Activated naive CD4-positive, alpha-beta T cell treated with anti-CD3 and anti-CD28 coated beads, Interleukin-2, amount 50 U/mL, for 72 hours (primary cell): ENCODE results near the gene KDM2A. TPM values are rescaled to one million over a fixed set of nuclear protein-coding genes. Genes with fewer than 3 reads are reported as not detected.

Source experiments
- ATAC-seq, 2 donors: fragments of 150-1000 bp; cut with Tn5 transposase; 2 replicates each; pipeline ENCODE4 v1.10.0; 2021; ENCODE audit warnings: mild to moderate bottlenecking in 2 of 2, moderate library complexity in 2 of 2
- DNase-seq, 2 donors: peaks; one replicate each; pipeline ENCODE4 v3.0.0; 2021 to 2022; ENCODE audit warnings: low spot score in 2 of 2
- H3K27ac Mint-ChIP-seq, 2 donors: one replicate each; pipeline ENCODE4 v1.8.0; 2022; ENCODE audit warnings: mild to moderate bottlenecking in 2 of 2, mixed read lengths in 2 of 2
- H3K36me3 Mint-ChIP-seq, 2 donors: one replicate each; pipeline ENCODE4 v1.8.0; 2022; ENCODE audit warnings: mixed read lengths in 2 of 2
- H3K9me3 Mint-ChIP-seq, 2 donors: one replicate each; pipeline ENCODE4 v1.8.0; 2022; ENCODE audit warnings: mixed read lengths in 2 of 2
- total RNA-seq, 2 donors: library from RNA; stranded (reverse); gene quantifications; one replicate each; pipeline ENCODE4 v1.2.3, GENCODE V29; 2022

KDM2A gene
- total RNA-seq, 2 donors from 2014 or later = 82.7 to 97.5 TPM

DNA sequence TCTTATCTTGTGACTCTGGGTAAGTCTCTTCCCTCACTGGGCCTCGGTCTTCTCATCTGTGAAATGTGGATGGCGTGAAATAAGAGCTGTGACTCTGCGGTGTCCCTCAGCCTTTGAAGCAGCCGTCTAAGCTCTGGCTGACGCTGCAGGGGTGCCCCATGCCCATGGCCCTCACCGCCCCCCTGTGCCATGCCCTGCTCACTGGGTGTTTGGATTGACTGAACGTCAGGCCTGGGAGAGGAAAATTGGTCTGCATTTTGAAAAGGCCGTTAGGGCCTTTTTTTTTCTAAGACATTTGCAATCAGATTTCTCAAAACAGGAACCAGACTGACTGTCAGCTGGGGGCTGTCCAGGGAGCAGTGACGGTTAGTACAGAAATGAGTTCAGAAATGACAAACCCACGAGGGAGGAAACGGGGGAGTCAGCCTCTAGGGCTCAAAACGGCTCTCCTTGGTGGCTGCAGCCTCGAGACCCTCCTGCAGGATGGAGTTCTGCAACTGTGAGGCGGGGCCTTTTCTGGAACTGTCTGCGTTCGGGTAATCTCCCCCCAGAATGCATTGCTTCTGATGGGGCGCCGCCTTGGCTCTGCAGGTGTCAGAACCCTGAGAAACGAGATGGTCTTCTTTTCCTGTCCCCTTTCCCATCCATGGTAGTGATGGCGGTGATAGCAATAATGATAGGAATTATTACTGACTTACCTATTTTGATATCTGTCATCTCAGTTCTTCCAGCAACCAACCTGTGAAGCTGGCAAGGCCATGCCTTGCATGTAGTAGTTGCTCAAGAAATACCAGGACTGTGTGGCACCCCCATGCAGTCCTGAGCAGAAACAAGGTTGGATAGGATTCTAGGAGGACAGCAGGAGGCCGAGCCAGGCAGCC is 149.3 kb downstream of the KDM2A start:
- ATAC-seq = peak; percentile 61 to 79
- peak; percentile 79 to 87 for DNase-seq

DNA sequence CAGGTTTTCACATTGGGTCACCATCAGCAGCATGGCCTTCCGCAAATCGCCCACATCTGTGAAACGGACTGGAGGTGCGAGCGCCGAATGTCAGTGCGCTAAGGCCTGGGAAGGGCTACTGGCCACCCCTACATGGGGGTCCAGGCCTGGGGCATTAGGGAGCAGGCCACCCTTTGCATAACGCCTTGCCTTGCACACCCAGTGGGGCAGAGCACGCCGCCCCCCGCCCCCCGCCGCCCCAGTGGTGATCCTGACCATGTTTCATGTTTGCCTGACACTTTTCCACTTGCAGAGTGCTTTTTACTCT is 149.9 kb downstream of the KDM2A start:
- Mint-ChIP-seq H3K9me3 (no peaks in the 10 kb centered on the region), H3K36me3 (peaks cover 48 to 67% of the 10 kb centered on the region in 2 donors), H3K27ac (peak overlapping the region; percentile 50 to 97)
- ATAC-seq = no peak
- peak in 1 of 2 donors; percentile 58 for DNase-seq

More for the DNA sequence above, 149.3 kb downstream of the KDM2A start:
- H3K27ac Mint-ChIP-seq = peak overlapping the region; percentile 95 to 97
- H3K36me3 Mint-ChIP-seq = peaks cover 48 to 67% of the 10 kb centered on the region in 2 donors
- H3K9me3 Mint-ChIP-seq = no peaks in the 10 kb centered on the region

DNA sequence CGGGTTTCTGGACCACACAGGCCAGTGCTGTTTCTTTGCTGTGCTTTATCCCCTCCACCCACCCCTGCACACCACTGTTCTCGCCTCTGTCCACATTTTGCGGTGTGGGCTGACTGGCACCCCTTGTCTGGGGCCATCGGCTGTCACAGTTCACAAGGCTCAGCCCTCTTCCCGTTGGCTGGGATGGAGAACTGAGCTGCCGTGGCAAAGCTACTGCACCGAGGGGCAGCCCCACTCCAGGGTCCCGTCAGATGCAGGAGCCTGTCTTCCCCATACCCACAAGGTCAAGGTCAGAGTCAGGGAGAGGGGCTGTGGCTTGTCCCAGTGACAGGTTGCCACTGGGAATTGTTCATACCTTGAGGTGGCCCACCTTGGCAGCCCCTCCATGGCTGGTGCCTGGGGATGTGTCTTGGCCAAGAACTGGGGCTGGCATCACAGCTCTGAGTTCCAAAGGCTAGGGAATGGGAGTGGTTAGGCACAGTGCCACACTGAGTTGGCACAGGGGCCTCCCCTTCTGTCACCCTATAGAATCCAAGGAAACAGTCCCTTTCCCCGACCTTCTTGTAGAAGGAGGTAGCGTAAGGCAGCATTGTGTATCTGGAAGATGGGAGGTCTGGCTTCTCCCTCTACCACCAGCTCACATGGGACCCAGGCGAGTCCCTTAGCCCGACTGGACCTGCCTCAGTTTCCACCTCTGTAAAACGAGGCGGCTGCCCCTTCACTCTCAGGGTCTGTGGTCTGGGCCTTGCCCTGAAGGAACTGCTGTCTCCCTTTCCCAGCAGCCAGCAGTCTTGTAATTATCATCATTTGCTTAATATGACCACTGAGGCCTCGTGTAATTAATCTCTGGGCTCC is 150.6 kb downstream of the KDM2A start:
- peak in 1 of 2 donors; percentile 83 for DNase-seq
- ATAC-seq = peak in 1 of 2 donors; percentile 25
- no peaks in the 10 kb centered on the region for H3K9me3 Mint-ChIP-seq
- H3K27ac Mint-ChIP-seq = peak overlapping the region; percentile 89 to 97
- peaks cover 48 to 71% of the 10 kb centered on the region in 2 donors for H3K36me3 Mint-ChIP-seq

DNA sequence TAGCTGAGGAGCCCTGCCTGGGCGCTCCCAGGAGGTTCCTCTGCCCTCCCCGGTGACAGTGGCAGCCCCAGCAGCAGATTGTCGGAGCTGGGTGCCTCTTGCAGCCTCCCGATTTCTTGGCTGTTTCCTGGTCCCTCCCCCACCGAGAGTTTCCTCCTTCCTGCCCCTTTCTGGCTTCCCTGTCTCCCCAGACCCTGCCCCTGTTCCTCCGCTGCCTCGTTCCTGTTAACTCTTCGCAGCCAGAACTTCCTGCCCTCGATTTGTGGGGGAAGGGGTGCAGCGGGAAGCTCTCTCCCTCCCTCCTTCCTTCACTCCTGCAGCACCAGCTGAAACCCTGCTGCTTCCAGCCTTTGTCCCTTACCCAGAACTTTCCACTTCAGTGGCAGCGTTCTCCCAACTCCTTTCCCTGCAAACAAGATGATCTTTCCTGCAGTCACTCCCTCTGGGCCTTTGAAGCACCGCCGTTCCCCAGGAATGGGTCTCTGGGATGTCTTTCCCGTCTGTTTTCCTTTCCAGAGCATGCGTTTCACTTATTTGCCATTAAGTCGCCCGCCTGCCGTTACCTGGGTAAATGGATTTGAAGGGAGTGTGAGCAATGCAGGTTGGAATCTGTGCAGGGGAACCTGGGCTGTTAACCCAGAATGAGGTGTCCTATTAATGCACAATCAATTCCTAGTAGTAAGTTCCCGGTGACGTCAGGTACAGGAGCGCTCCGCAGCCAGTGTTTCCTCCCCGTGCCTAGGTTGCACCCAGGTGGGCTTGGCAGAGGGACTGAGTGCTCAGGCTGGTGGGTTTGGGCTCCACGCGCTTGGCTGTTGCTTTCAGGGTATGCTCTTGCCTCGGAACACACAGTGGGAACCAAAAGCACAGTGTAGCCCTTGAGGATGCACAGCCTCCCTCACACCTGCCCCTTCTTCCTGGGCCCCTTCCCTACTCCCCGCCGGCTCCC is 151.5 kb downstream of the KDM2A start:
- peaks cover 48 to 69% of the 10 kb centered on the region in 2 donors for H3K36me3 Mint-ChIP-seq
- DNase-seq (no peak), ATAC-seq (no peak)
- H3K27ac Mint-ChIP-seq = peak overlapping the region; percentile 89 to 97
- H3K9me3 Mint-ChIP-seq = no peaks in the 10 kb centered on the region

- H3K9me3 Mint-ChIP-seq = no peaks in the 10 kb centered on the region
- ATAC-seq (no peak), DNase-seq (no peak)
- H3K36me3 Mint-ChIP-seq = peaks cover 48 to 65% of the 10 kb centered on the region in 2 donors
- peak overlapping the region; percentile 89 to 97 for H3K27ac Mint-ChIP-seq
These were observed 152.1 kb downstream of the KDM2A start for GRCh38 chr11:67271205-67271540.

DNA sequence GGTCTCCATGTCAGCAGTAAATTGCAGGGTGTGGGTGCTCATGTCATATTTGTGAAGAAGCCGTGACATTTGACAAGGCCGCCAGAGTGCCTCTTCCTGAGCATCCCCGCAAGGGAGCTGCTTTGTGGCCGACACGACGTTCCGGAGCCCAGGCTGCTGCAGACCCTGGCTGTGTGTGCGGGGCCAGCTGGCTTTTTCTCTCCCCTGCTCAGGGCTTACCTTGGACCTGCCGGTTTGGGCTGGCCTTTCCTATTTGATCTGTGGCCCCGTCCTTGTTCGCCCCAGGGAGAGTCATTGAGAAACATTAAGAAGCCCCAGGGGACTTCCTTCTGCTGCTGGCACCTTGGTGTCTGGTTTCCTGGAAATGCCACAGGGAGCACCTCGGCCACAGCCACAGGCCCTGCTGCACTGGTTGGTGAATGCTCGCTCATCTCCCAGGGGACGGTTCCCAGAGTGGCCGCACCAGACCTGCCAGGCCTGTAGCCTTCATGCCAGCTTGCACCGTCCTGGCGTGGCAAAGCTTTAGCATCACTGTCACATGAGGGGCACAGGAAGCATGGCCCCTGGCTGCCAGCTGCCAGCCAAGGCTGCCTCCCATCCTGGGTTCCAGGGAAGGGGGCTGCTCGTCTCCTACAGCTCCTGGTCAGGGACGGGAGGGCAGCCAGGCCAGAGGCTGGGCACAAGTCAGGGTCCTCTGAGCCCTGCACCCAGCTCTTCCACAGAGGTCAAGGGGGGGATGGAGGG is 152.7 kb downstream of the KDM2A start:
- ATAC-seq (peak; percentile 14 to 53), DNase-seq (peak in 1 of 2 donors; percentile 89)
- Mint-ChIP-seq H3K36me3 (peaks cover 48 to 68% of the 10 kb centered on the region in 2 donors), H3K27ac (peak overlapping the region; percentile 89 to 97), H3K9me3 (no peaks in the 10 kb centered on the region)

DNA sequence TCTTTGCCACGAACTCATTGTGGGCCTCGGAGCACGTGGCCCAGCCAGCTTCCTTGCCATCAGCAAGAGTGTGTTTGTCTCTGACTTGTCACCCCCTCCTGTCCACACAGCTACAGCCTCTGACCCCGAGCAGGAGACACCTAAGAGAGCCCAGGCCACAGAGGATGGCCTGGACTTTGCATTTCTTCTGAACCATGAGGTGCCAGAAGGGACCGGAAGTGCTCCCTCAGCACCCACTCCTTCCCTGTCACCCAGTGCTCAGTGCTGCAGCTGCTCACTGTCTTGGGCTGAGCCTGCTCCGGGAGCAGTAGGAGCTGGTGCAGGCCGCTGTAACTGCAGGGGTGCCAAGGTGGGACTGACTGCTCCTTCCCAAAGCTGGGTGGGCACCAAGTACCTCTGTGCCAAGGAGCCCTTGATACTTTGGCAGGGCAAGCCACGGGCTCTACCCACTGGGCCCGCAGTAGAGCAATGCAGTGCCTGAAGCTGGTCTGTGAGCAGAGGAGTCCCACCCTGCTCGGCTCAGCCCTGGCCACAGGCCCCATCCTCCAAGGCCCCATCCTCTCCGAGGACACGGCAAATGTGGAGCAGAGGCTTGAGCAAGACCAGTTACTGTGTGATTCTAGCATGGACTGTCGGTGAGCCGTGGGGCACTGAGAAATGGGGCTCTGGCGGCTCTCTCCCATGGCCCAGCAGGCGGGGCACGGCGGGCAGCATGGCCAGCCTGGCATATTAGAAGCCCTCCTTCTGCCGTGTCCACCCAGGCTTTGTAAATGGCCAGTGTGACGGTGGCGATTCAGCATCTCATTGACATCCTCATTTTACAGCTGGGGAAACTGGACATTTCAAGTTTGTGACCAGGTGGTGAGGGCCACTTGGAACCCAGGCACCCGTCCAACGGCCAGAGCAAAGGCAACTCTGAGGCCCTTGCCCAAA is 153.5 kb downstream of the KDM2A start:
- ATAC-seq (peak in 1 of 2 donors; percentile 16), DNase-seq (peak in 1 of 2 donors; percentile 69)
- peak overlapping the region; percentile 93 to 97 for H3K27ac Mint-ChIP-seq
- H3K9me3 Mint-ChIP-seq = no peaks in the 10 kb centered on the region
- peaks cover 46 to 67% of the 10 kb centered on the region in 2 donors for H3K36me3 Mint-ChIP-seq

DNA sequence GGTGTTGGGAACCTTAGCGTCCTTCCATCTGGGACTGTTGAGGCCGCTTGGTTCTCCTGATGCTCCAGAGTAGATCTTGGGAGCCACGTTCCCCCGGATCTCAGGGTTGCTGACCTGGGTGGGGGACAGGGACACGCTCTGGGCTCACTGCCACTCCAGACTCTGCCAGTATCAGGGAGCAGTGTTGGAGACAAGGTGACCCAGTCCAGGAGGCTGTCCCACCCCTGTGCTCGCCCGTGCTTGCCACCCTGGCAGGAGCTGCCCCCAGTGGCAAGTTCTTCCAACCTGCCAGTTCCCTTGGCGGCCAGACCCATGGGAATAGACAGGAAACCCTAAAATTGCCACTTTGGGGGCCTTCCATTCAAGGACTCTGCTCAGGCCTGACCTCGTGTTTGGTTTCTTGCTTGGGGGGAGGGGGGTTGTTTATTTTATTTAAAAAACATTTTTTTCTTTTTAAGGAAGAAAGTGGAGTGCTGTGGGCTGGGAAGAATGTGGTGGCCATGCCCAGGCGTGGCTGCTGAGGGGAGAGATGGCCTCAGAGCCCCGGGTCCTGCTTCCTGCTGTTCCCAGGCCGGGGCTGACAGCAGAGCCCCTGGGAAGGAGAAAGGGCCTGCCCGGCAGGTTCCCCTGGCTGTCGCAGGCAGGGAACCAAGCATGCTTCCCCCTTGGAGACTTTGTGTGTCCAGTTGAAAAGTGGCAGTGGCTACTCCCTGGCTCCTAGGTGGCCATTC is 154.4 kb downstream of the KDM2A start:
- Mint-ChIP-seq H3K9me3 (no peaks in the 10 kb centered on the region), H3K36me3 (peaks cover 41 to 63% of the 10 kb centered on the region in 2 donors), H3K27ac (peak overlapping the region; percentile 93 to 97)
- ATAC-seq = no peak
- peak in 1 of 2 donors; percentile 54 for DNase-seq

GRCh38 chr11:67274768-67275605 is 155.9 kb downstream of the KDM2A start:
- peak overlapping the region; percentile 96 to 97 for H3K27ac Mint-ChIP-seq
- no peaks in the 10 kb centered on the region for H3K9me3 Mint-ChIP-seq
- peaks cover 37 to 61% of the 10 kb centered on the region in 2 donors for H3K36me3 Mint-ChIP-seq
- no peak for ATAC-seq
- peak in 1 of 2 donors; percentile 59 for DNase-seq

- Mint-ChIP-seq H3K36me3 (peaks cover 34 to 60% of the 10 kb centered on the region in 2 donors), H3K9me3 (no peaks in the 10 kb centered on the region), H3K27ac (peak overlapping the region; percentile 70 to 97)
- DNase-seq (peak in 1 of 2 donors; percentile 57), ATAC-seq (no peak)
These were observed 156.7 kb downstream of the KDM2A start for GRCh38 chr11:67275606-67276409.

GRCh38 chr11:67276781-67277230 is 157.7 kb downstream of the KDM2A start:
- no peaks in the 10 kb centered on the region for H3K9me3 Mint-ChIP-seq
- H3K36me3 Mint-ChIP-seq = peaks cover 26 to 52% of the 10 kb centered on the region in 2 donors
- peak; percentile 54 to 74 for ATAC-seq
- DNase-seq = peak in 1 of 2 donors; percentile 84
- H3K27ac Mint-ChIP-seq = peak overlapping the region; percentile 92 to 97

- Mint-ChIP-seq H3K9me3 (no peaks in the 10 kb centered on the region), H3K27ac (peak overlapping the region; percentile 92 to 97), H3K36me3 (peaks cover 25 to 47% of the 10 kb centered on the region in 2 donors)
- ATAC-seq = peak; percentile 87 to 89
- peak; percentile 82 to 89 for DNase-seq
These were observed 158.3 kb downstream of the KDM2A start for GRCh38 chr11:67277231-67277961.
